ENCODE results near the gene TXNRD3. TPM values are rescaled to one million over a fixed set of nuclear protein-coding genes. Genes with fewer than 3 reads are reported as not detected.
"Not testable (repeated sequence)": the region's sequence is repeated elsewhere in the genome, so short reads cannot be mapped to it uniquely, and the experiment has no call there.

The TXNRD3 gene
- total RNA-seq, 1 experiment from 2014 or later: 15.2 TPM

DNA sequence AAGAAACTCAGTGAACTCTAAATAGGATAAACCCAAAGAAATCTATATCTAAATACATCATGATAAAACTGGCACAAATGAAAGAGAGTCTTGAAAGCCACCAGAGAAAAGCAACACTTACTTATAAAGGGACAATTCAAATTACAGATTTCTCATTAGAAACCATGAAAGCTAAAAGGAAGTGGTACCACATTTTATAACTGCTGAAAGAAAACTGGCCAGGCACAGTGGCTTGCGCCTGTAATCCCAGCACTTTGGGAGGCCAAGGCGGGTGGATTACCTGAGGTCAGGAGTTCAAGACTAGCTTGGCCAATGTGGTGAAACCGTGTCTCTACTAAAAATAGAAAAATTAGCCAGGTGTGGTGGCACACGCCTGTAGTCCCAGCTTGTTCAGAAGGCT is 59.4 kb downstream of the TXNRD3 start:
- DNase-seq (ENCODE audit: low read depth): not testable (repeated sequence)

DNA sequence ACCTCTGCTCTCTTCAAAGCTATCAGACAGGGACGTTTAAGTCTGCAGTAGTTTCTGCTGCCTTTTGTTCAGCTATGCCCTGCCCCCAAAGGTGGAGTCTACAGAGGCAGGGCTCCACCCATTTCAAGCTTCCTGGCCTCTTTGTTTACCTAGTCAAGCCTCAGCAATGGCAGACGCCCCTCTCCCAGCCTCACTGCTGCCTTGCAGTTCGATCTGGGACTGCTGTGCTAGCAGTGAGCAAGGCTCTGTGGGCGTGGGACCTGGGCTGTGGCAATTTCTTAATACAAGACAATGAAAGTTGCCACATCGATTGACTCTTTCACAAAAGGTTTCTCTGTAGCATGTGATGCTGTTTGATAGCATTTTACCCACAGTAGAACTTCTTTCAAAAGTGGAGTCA is 63.4 kb downstream of the TXNRD3 start:
- DNase-seq (ENCODE audit: low read depth): not testable (repeated sequence)

DNA sequence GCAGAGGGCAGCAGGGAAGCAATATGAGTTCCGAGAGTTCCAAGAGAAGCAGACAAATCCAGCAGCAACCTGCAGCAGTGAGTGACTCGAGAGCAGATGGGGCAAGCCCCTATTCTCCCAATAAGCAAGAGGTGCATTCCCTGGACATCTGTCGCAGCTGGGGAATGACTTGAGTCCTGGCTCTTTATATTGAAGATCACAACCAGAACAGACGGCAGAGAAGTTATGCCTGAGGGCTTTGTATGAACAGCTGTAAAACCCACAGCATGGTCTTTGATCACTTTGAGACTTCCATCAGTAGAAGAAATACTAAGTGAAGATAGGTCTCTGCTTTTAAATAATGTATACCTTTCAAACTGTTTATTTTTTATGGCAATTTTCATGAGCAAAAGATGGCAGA is 72.6 kb downstream of the TXNRD3 start:
- no peak for DNase-seq (ENCODE audit: low read depth)

DNA sequence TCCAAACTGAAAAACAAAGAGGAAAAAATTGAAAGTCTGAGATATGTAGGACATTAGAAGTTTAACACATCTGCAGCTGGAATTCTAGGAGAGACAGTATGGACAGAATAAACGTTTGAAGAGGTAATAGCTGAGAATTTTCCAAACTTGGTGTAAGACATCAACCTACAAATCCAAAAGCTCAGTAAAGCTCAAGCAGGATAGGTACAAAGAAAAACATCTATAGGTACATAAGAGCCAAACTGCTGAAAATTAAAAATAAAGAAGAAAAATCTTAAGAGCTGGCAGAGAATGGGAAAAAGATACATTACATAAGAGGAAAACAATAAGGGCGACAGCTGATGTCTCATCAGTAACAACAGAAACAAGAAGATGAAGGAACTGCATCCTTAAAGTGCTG is 73.4 kb downstream of the TXNRD3 start:
- DNase-seq (ENCODE audit: low read depth): no peak

DNA sequence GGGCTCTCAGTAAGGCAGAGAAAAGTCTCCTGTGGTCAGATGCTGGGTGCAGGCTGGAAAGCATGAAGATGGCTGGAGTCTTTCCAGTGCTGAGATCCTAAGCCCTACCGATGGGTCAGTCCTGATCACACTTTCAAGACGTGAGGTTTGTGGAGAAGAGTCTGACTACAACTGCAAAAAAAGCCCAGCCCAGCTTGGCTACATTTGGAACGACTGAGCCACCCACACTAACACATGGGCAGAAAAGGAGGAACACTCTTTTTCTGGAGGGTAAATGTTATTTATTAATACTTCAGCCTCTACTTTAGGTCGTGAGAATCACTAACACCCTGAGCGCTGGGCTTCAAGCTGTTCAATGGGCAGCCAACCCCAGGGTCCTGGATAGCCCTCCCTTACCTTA is 74.2 kb downstream of the TXNRD3 start:
- DNase-seq (ENCODE audit: low read depth): no peak

DNA sequence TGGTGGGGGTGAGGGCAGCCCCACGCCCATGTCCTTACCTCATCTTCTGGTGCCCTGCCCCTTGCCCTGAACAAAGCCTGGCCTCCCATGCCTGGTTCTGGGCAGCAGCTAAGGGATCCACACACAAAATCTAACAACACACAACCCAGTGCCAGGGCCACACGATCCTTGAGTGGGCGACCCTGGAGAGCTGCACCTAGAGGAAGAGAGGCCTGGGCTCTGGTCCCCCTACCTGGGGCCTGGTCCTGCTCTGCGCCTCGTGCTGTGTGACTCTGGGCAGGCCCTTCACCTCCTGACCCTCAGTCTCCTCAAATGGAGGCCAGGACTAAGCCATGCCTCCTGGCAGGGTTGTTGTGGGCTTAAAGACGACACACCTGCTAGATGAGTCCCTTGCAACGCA is 76.2 kb downstream of the TXNRD3 start:
- DNase-seq (ENCODE audit: low read depth): no peak

DNA sequence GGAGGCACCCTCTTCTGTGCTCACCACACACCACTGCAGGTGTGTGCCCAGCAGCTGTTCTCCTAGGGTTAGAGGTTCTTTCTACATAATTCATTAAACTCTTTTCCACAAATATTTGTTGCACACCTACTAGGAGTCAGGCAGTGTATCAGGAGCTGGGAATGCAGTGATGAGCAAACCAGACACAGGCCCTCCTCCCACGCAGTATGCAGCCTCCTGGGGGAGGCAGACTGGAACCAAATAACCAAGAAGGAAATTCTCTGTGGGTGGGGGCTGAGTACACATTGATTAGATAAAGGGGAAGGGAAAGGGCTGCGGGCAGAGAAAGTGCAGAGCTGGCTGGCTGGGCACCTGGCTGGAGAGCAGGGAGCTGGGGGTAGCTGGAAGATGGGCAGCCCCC is 77.7 kb downstream of the TXNRD3 start:
- no peak for DNase-seq (ENCODE audit: low read depth)

DNA sequence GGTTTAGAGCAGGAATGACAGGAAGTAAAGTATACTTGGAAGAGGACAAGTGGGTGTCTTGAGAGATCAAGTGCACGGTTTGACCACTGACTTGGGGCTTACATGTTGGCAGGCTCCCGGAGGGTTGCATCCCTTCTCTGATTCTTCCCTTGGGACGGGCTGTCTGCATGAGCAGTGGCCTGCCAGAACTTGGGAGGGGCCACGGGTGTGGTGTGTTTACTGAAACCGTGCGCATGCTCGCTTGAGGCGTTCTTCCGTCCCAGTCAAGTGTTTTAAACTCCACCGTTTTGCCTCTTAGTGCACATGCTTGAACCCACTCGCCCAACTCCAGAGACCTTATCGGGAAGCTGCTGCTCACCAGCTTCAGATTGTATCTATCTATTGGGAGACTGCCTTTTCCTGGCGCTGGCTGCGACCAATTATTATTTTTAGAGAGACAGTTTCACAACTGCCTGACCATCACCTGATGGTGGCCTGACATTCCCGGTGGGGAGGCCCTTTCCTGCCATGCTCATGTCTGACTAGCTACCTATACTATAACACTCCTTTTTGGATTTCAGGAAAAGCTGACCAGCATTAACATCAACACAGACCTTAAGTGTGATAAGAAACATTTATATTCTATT is 81.3 kb downstream of the TXNRD3 start:
- DNase-seq (ENCODE audit: low read depth): no peak

DNA sequence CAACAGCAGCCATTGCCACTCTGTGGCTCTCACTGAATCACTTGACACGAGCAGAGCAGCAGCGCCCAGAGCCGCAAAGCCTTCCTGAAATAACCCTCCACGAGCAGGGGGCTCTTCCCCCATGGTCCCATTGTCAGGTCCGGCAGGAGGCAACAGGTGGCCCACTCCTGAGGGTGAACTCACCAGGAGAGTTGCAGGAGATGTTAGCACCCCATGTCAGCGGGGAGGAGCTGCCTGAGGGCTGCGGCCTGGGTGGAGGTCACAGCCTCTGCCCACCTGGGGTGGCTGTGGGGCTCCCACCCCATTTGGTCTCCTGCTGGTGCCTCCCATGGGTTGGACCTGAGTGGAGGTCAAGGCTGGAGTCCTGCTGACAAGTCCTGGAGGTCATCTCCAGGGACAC is 83.8 kb downstream of the TXNRD3 start:
- DNase-seq (ENCODE audit: low read depth): no peak

DNA sequence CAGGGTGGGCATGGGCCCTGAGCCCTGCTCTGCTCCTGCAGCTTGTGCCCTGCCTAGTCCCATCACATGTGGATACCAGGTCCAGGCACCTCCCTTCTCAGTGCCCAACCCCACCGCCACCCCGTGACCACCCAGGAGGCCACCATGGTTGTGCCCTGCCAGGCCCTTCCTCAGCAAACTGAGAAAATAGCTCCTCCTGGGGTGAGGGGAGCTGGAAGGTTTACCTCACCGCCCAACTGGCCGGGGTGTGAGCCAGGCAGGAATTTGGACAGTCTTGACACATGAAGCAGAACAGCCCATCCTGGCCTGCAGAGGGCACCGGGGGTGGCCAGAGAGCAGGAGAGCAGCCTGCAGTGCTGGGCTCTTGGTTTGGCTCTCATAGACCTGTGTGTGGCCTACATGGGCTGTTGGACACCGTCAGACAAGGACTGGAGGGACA is 84.8 kb downstream of the TXNRD3 start:
- no peak for DNase-seq (ENCODE audit: low read depth)

DNA sequence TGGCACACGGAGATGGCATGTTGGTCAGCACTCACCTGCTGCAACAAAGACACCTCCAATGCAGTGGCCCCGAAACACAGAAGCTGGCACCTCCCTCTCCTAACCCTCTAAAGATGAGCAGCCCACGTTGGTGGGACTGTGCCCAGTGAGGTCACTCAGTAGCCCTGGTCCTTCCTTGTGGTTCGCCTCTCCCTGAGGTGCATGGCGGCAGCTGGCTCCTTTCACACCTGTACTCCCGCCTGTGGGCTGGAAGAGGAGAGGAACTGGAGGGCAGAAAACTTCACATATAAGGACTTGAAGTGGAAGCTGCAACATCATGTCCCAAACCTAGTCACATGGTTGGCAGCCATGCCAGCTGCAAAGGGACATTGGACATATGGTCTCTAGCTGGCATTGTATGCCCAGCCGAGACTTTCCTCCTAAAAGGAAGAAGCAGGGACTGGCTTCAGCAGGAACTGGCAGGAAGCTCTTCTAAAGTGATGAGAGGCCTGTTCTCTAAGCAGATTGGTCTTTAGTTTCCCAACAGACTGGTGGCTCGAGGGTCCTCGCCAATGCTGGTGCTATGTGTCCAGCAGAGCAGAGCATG is 85.4 kb downstream of the TXNRD3 start:
- DNase-seq (ENCODE audit: low read depth): no peak

DNA sequence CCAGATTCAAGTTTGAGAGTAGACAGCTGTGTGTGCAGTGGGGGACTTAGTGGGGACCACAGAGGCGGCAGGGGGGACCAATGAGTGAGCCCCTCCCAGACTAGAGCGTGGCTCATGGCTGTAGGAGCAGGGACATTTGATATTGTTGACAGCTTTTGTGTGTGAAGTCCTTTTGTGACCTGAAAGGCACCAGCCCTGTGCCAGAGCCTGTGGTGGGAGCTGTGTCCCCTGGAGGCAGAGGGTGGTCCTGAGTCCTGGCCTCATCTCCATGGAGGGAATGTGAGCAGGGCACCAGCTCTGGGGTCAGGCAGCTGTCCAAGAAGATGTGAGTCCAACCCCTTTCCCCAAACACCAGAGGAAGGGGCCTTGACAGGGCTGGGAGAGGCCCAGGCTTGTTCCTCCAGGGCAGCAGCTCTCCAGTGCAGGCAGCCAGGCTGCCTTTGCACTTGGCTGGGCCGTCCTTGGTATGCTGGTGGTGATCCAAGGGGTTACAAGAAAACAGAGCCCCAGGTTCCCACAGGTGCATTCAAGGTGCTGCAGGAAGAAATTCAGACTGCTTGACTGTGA is 86.1 kb downstream of the TXNRD3 start:
- no peak for DNase-seq (ENCODE audit: low read depth)

DNA sequence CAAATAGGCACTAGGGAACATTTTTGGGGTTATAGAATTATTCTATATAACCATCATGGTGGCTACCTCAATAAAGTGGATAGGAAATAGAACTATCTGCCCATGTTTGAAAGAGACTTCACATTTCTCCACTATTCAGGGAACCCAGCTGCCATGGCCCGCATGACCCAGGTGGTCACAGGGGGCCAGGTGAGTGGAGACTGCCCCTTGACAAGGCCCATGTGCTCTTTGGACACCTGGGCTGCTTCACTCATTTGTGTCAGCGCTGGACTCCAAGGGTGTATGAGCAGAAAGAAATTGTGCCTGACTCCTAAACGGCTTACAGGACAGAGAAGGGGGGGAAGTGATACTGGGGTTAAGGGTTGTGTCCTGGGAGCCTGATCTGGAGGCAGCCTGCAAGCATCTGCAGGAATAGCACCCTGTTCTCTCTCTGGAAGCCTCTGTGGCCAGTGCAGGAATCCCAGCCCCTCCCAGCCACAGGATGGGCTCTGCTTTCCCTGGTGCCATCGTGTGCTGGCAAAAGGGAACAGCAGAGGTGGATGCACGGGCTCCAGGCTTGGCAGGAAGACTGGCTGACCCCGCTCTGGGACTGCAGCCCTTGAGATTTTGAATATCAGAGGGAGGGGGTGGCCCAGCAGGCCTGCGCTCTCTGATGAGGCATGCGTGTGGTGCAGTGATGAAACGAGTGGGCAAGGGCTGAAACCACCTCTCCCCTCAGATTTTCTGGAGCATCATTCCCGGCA is 87.1 kb downstream of the TXNRD3 start:
- peak; percentile 13 for DNase-seq (ENCODE audit: low read depth)

DNA sequence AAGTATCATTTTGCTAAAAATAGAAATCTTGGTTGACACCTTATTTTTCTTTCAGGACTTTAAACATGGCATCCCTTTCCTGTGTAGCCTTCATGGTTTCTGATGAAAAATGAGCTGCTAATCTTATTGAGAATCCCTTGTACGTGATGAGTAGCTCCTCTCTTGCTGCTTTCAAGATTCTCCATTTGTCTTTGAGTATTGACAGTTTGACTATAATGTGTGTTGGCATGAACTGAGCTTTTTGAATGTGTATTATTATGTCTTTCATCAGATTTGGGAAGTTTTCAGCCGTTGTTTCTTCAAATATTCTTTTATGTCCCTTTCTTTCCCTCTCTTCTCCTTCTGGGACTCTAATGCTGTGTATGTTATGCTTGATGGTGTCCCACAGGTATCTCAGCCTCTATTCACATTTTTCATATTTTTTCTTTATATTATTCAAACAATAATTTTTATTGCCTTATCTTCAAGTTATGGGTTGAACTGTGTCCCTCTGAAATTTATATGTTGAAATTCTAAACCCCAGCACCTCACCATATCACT is 92.1 kb downstream of the TXNRD3 start:
- DNase-seq (ENCODE audit: low read depth): no peak

DNA sequence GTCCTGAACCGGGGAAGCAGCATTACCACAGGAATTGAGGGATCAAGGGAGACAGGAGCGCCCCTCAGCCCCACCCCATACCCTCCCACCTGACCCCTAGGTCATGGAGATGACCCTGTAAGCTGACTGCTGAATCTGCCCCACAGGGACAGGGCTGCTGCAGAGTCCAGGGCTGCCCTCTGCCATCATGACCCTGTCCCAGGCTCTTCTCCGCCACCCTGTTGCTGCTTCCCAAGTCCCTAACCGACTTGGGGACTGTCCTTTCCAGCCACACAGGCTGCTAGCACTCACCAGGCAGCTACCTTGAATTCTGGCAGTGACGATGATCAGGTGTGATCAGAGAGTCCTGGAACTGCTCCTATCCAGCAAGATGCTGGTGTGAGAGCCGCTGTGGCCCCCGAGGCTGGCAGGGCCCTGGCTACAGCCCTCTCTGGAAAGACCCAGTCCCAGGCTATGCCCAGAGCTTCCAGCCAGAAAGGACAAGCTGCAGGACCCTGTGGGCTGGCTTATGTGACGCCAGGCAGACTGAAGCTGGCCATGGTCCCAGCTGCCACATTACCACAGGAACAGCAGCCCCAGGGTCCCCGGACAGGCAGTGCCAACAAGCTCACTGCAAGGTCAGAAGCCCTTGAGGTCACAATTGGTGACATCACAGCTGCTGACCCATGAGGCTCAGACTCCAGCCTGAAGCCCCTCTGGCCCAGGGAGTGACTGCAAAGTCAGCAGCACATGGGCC is 96.4 kb downstream of the TXNRD3 start, which contains the start of gene C3orf22:
TSS of gene C3orf22 (minus strand) at position 597 of the 736 bp plus-strand sequence. CDS start 5,542 bp downstream, outside the sequence.
- DNase-seq (ENCODE audit: low read depth): no peak

DNA sequence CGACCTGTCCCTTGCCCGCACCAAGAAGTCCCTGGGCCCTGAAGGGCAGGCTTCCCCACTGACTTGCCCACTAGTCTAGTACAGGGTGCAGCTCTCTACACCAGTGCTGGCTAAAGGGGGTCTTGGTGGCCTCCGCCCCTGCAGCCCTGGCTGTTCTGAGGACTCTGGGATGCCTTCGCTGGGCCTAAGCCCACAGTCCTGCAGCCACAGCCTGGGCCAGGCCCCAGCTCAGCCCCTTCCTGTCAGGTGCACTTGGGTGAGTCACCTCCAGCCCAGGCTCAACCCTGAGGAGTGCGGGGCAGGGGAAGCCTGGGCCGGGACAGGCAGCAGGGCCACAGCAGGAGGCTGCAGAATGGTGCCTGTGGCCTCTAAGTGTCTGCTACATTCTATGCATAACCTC is 97.2 kb downstream of the TXNRD3 start:
- DNase-seq (ENCODE audit: low read depth): no peak

DNA sequence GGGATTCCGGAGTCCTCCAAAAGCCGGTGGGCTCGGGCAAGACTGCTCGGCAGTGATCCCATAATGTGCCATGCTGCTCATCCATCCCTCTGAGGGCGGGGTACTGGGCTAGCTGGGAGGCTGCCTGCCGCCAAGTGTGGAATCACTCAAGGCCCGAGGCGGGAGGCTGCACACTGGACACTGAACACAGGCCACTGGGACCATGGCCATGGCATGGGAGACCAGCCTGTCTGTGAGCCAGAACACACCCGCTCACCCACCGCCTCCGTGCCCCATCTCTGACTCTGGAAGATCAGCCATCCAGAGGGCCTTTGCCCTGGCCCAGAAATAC is 97.5 kb downstream of the TXNRD3 start:
- no peak for DNase-seq (ENCODE audit: low read depth)
